Panc1 (cell line): ENCODE measurements around the gene DHX15.

ENCODE experiments used
- CTCF ChIP-seq: fragments of 450-650 bp; IDR thresholded peaks from 2 replicates; pipeline ENCODE4 v1.5.1; 2017; ENCODE audit warnings: mild to moderate bottlenecking
- POLR2AphosphoS5 ChIP-seq: IDR thresholded peaks from 2 replicates; pipeline ENCODE4 v1.6.1; 2012; ENCODE audit warnings: mild to moderate bottlenecking, low read depth, low read length, moderate library complexity
- REST ChIP-seq, 2 experiments: IDR thresholded peaks; 2 replicates each; pipeline ENCODE4 v1.6.1; 2011 to 2012; ENCODE audit warnings: low read depth in 2 of 2, control low read depth in 1 of 2, low read length in 1 of 2, mild to moderate bottlenecking in 1 of 2, moderate library complexity in 1 of 2; ENCODE audit not compliant: insufficient read depth in 1 of 2
- TCF7L2 ChIP-seq: IDR thresholded peaks from 2 replicates; pipeline ENCODE4 v1.6.1; 2011; ENCODE audit warnings: mild to moderate bottlenecking, low read depth, low read length, inconsistent platforms

GRCh38 chr4:24622146-24622834 lies 37.9 kb upstream of the DHX15 start:
- TF ChIP-seq CTCF (no peak), TCF7L2 (no peak), POLR2AphosphoS5 (no peak), REST (IDR thresholded peaks at IDR 0.05; ENCODE audit: insufficient read depth in 1 of 2, low read depth in 2 of 2, low read length in 1 of 2) (no peak)
